ENCODE results near the gene RRP1B. TPM values are rescaled to one million over a fixed set of nuclear protein-coding genes. Genes with fewer than 3 reads are reported as not detected.
A peak's percentile ranks its signal among the peaks of the same experiment; 100 is the strongest.

The RRP1B gene
- total and polyA plus RNA-seq, 2 of the 13 experiments (the other 11 are each of a cell fraction or from before 2014, with no cell fraction given) = 16.3 to 46.2 TPM

DNA sequence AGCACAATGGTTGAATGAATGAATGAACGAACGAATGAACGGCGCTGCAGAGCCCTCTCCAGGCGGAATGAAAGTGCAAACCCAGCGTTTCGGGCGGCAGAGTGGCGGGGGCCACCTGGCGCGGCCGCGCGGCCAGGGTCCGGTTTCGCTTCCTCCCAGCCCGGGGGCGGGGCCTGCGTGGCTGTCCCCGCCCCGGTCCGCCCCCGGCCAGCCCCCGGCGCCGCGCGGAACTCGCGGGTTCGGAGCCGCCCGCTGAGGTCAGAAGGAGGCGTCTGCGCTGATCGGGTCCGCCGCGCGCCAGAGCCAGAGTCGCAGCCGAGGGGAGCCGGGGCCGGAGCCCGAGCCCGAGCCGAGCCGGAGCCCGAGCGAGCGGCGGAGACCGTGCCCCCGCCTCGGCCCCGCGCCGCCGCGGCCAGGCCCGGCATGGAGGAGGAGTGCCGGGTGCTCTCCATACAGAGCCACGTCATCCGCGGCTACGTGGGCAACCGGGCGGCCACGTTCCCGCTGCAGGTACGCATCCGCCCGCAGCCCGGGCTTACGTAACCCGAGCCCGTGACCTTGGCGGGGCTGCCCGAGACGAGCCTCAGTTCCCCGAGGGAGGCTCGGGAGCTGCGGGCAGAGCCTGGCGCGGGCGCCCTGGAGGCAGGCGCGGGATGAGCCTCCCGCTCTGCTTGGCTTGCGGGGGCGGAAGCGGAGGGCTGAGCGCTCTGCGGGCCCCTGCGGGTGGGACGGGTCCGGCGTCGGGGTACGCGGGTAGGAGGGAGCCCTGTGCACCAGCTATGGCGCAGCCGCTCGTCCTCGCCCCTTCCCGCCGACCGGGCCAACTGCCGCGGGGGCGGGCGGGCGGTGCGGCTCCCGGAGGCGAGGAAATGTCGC is 59.8 kb downstream of the RRP1B start, which contains the start of gene PDXK (continued):
- TF ChIP-seq ZNF558 (CRISPR knock-in tag; IDR thresholded peaks at IDR 0.05; ENCODE audit: borderline replicate concordance) = peak; percentile 51; the same call in 1 of the 2 replicates
- peak; percentile 74 for TF ChIP-seq KMT2A (CRISPR knock-in tag; IDR thresholded peaks at IDR 0.05)
- TF ChIP-seq KDM5B (CRISPR knock-in tag; IDR thresholded peaks at IDR 0.05; ENCODE audit: borderline replicate concordance) = peak; percentile 51; the same call in 1 of the 2 replicates
- TF ChIP-seq, protein P1, sequence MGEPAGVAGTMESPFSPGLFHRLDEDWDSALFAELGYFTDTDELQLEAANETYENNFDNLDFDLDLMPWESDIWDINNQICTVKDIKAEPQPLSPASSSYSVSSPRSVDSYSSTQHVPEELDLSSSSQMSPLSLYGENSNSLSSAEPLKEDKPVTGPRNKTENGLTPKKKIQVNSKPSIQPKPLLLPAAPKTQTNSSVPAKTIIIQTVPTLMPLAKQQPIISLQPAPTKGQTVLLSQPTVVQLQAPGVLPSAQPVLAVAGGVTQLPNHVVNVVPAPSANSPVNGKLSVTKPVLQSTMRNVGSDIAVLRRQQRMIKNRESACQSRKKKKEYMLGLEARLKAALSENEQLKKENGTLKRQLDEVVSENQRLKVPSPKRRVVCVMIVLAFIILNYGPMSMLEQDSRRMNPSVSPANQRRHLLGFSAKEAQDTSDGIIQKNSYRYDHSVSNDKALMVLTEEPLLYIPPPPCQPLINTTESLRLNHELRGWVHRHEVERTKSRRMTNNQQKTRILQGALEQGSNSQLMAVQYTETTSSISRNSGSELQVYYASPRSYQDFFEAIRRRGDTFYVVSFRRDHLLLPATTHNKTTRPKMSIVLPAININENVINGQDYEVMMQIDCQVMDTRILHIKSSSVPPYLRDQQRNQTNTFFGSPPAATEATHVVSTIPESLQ (CRISPR knock-in tag; conservative IDR thresholded peaks at IDR 0.05) = no peak
- TF ChIP-seq, protein P2, sequence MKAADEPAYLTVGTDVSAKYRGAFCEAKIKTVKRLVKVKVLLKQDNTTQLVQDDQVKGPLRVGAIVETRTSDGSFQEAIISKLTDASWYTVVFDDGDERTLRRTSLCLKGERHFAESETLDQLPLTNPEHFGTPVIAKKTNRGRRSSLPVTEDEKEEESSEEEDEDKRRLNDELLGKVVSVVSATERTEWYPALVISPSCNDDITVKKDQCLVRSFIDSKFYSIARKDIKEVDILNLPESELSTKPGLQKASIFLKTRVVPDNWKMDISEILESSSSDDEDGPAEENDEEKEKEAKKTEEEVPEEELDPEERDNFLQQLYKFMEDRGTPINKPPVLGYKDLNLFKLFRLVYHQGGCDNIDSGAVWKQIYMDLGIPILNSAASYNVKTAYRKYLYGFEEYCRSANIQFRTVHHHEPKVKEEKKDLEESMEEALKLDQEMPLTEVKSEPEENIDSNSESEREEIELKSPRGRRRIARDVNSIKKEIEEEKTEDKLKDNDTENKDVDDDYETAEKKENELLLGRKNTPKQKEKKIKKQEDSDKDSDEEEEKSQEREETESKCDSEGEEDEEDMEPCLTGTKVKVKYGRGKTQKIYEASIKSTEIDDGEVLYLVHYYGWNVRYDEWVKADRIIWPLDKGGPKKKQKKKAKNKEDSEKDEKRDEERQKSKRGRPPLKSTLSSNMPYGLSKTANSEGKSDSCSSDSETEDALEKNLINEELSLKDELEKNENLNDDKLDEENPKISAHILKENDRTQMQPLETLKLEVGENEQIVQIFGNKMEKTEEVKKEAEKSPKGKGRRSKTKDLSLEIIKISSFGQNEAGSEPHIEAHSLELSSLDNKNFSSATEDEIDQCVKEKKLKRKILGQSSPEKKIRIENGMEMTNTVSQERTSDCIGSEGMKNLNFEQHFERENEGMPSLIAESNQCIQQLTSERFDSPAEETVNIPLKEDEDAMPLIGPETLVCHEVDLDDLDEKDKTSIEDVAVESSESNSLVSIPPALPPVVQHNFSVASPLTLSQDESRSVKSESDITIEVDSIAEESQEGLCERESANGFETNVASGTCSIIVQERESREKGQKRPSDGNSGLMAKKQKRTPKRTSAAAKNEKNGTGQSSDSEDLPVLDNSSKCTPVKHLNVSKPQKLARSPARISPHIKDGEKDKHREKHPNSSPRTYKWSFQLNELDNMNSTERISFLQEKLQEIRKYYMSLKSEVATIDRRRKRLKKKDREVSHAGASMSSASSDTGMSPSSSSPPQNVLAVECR (CRISPR knock-in tag; IDR thresholded peaks at IDR 0.05; ENCODE audit: borderline replicate concordance) = peak; percentile 80
- TF ChIP-seq, protein P3, sequence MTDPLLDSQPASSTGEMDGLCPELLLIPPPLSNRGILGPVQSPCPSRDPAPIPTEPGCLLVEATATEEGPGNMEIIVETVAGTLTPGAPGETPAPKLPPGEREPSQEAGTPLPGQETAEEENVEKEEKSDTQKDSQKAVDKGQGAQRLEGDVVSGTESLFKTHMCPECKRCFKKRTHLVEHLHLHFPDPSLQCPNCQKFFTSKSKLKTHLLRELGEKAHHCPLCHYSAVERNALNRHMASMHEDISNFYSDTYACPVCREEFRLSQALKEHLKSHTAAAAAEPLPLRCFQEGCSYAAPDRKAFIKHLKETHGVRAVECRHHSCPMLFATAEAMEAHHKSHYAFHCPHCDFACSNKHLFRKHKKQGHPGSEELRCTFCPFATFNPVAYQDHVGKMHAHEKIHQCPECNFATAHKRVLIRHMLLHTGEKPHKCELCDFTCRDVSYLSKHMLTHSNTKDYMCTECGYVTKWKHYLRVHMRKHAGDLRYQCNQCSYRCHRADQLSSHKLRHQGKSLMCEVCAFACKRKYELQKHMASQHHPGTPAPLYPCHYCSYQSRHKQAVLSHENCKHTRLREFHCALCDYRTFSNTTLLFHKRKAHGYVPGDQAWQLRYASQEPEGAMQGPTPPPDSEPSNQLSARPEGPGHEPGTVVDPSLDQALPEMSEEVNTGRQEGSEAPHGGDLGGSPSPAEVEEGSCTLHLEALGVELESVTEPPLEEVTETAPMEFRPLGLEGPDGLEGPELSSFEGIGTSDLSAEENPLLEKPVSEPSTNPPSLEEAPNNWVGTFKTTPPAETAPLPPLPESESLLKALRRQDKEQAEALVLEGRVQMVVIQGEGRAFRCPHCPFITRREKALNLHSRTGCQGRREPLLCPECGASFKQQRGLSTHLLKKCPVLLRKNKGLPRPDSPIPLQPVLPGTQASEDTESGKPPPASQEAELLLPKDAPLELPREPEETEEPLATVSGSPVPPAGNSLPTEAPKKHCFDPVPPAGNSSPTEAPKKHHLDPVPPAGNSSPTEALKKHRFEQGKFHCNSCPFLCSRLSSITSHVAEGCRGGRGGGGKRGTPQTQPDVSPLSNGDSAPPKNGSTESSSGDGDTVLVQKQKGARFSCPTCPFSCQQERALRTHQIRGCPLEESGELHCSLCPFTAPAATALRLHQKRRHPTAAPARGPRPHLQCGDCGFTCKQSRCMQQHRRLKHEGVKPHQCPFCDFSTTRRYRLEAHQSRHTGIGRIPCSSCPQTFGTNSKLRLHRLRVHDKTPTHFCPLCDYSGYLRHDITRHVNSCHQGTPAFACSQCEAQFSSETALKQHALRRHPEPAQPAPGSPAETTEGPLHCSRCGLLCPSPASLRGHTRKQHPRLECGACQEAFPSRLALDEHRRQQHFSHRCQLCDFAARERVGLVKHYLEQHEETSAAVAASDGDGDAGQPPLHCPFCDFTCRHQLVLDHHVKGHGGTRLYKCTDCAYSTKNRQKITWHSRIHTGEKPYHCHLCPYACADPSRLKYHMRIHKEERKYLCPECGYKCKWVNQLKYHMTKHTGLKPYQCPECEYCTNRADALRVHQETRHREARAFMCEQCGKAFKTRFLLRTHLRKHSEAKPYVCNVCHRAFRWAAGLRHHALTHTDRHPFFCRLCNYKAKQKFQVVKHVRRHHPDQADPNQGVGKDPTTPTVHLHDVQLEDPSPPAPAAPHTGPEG (CRISPR knock-in tag; IDR thresholded peaks at IDR 0.05) = peak; percentile 15; the same call in 1 of the 2 replicates
- 0 out of 2 replicates have a peak, but pooled peaks have one; percentile 11 for TF ChIP-seq BRD4 (CRISPR knock-in tag; IDR thresholded peaks at IDR 0.05)
- TF ChIP-seq MIXL1 (CRISPR knock-in tag; IDR thresholded peaks at IDR 0.05) = no peak
- TF ChIP-seq, protein P4, sequence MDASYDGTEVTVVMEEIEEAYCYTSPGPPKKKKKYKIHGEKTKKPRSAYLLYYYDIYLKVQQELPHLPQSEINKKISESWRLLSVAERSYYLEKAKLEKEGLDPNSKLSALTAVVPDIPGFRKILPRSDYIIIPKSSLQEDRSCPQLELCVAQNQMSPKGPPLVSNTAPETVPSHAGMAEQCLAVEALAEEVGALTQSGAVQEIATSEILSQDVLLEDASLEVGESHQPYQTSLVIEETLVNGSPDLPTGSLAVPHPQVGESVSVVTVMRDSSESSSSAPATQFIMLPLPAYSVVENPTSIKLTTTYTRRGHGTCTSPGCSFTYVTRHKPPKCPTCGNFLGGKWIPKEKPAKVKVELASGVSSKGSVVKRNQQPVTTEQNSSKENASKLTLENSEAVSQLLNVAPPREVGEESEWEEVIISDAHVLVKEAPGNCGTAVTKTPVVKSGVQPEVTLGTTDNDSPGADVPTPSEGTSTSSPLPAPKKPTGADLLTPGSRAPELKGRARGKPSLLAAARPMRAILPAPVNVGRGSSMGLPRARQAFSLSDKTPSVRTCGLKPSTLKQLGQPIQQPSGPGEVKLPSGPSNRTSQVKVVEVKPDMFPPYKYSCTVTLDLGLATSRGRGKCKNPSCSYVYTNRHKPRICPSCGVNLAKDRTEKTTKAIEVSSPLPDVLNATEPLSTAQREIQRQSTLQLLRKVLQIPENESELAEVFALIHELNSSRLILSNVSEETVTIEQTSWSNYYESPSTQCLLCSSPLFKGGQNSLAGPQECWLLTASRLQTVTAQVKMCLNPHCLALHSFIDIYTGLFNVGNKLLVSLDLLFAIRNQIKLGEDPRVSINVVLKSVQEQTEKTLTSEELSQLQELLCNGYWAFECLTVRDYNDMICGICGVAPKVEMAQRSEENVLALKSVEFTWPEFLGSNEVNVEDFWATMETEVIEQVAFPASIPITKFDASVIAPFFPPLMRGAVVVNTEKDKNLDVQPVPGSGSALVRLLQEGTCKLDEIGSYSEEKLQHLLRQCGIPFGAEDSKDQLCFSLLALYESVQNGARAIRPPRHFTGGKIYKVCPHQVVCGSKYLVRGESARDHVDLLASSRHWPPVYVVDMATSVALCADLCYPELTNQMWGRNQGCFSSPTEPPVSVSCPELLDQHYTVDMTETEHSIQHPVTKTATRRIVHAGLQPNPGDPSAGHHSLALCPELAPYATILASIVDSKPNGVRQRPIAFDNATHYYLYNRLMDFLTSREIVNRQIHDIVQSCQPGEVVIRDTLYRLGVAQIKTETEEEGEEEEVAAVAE (CRISPR knock-in tag; IDR thresholded peaks at IDR 0.05; ENCODE audit: borderline replicate concordance) = 0 out of 2 replicates have a peak, but pooled peaks have one; percentile 14
- 0 out of 2 replicates have a peak, but pooled peaks have one; percentile 48 for TF ChIP-seq ZNF772 (CRISPR knock-in tag; IDR thresholded peaks at IDR 0.05)
